ENCODE measurements around the gene CSF1R. TPM values are rescaled to one million over a fixed set of nuclear protein-coding genes. Genes with fewer than 3 reads are reported as not detected.

The CSF1R gene
- polyA plus RNA-seq, 1 of the 3 experiments (the other 2 are of a cell fraction), result 0.25 TPM

DNA sequence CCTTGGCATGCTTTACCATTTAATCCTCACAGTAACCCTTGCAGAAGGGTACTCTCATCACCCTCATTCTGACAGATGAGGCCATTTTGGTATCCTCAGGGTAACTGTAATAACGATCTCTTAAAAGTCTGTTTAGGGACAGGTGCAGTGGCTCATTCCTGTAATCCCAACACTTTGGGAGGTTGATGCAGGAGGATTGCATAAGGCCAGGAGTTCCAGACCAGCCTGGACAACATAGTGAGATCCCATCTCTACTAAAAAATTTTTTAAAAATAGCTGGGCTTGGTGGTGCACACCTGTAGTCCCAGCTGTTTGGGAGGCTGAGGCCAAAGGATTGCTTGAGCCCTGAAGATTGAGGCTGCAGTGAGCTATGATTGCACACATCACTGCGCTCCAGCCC, 31.8 kb downstream of the CSF1R start:
- POLR2A ChIA-PET, result no interaction called here
- 93% methylated on average over 2 of the region's 2 CpGs for WGBS (ENCODE audit: low lambda C conversion rate)

More for the DNA sequence above, 31.8 kb downstream of the CSF1R start:
- H3K36me3 ChIP-seq (replicated peaks in 1 of 2; ENCODE audit: control insufficient read depth in 1 of 2, insufficient read depth in 2 of 2, low read length in 1 of 2), result peaks cover 30 to 55% of the 10 kb centered on the region in 2 experiments
- H2AFZ ChIP-seq (ENCODE audit: low read depth), result no peak overlapping the region
- peaks cover 6% of the 10 kb centered on the region for H3F3A ChIP-seq (replicated peaks; ENCODE audit: insufficient read depth)
- no peak for DNase-seq
- H3K4me3 ChIP-seq (ENCODE audit: low read depth in 2 of 2, low read length in 1 of 2), result no peak overlapping the region
- no peak overlapping the region for H3K4me2 ChIP-seq
- CTCF ChIA-PET, result no interaction called here
- H3K9me2 ChIP-seq, result no peaks in the 10 kb centered on the region
- no peaks in the 10 kb centered on the region for H3K27me3 ChIP-seq (ENCODE audit: insufficient read depth)
- TF ChIP-seq SMC3 (IDR thresholded peaks at IDR 0.05; ENCODE audit: low read depth, low read length) (no peak), RCOR1 (IDR thresholded peaks at IDR 0.05; ENCODE audit: low read length) (no peak), POLR2AphosphoS5 (IDR thresholded peaks at IDR 0.05; ENCODE audit: low read depth, low read length) (no peak), MXI1 (IDR thresholded peaks at IDR 0.05; ENCODE audit: low read depth, low read length) (no peak), FOSL2 (IDR thresholded peaks at IDR 0.05; ENCODE audit: borderline replicate concordance, low read depth) (no peak), GABPA (IDR thresholded peaks at IDR 0.05; ENCODE audit: low read depth) (no peak), TCF12 (IDR thresholded peaks at IDR 0.05) (no peak), RAD21 (IDR thresholded peaks at IDR 0.05; ENCODE audit: low read length) (no peak)
- TF ChIP-seq, protein P1, sequence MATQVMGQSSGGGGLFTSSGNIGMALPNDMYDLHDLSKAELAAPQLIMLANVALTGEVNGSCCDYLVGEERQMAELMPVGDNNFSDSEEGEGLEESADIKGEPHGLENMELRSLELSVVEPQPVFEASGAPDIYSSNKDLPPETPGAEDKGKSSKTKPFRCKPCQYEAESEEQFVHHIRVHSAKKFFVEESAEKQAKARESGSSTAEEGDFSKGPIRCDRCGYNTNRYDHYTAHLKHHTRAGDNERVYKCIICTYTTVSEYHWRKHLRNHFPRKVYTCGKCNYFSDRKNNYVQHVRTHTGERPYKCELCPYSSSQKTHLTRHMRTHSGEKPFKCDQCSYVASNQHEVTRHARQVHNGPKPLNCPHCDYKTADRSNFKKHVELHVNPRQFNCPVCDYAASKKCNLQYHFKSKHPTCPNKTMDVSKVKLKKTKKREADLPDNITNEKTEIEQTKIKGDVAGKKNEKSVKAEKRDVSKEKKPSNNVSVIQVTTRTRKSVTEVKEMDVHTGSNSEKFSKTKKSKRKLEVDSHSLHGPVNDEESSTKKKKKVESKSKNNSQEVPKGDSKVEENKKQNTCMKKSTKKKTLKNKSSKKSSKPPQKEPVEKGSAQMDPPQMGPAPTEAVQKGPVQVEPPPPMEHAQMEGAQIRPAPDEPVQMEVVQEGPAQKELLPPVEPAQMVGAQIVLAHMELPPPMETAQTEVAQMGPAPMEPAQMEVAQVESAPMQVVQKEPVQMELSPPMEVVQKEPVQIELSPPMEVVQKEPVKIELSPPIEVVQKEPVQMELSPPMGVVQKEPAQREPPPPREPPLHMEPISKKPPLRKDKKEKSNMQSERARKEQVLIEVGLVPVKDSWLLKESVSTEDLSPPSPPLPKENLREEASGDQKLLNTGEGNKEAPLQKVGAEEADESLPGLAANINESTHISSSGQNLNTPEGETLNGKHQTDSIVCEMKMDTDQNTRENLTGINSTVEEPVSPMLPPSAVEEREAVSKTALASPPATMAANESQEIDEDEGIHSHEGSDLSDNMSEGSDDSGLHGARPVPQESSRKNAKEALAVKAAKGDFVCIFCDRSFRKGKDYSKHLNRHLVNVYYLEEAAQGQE (IDR thresholded peaks at IDR 0.05; ENCODE audit: low read depth, low read length), result no peak
- TF ChIP-seq, protein P2, sequence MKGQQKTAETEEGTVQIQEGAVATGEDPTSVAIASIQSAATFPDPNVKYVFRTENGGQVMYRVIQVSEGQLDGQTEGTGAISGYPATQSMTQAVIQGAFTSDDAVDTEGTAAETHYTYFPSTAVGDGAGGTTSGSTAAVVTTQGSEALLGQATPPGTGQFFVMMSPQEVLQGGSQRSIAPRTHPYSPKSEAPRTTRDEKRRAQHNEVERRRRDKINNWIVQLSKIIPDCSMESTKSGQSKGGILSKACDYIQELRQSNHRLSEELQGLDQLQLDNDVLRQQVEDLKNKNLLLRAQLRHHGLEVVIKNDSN (IDR thresholded peaks at IDR 0.05; ENCODE audit: borderline replicate concordance, low read depth), result no peak
- TF ChIP-seq, protein P3, sequence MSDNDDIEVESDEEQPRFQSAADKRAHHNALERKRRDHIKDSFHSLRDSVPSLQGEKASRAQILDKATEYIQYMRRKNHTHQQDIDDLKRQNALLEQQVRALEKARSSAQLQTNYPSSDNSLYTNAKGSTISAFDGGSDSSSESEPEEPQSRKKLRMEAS (IDR thresholded peaks at IDR 0.05; ENCODE audit: low read depth), result no peak
- TF ChIP-seq, protein P4, sequence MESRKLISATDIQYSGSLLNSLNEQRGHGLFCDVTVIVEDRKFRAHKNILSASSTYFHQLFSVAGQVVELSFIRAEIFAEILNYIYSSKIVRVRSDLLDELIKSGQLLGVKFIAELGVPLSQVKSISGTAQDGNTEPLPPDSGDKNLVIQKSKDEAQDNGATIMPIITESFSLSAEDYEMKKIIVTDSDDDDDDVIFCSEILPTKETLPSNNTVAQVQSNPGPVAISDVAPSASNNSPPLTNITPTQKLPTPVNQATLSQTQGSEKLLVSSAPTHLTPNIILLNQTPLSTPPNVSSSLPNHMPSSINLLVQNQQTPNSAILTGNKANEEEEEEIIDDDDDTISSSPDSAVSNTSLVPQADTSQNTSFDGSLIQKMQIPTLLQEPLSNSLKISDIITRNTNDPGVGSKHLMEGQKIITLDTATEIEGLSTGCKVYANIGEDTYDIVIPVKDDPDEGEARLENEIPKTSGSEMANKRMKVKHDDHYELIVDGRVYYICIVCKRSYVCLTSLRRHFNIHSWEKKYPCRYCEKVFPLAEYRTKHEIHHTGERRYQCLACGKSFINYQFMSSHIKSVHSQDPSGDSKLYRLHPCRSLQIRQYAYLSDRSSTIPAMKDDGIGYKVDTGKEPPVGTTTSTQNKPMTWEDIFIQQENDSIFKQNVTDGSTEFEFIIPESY (IDR thresholded peaks at IDR 0.05; ENCODE audit: borderline replicate concordance, low read depth), result no peak
- TF ChIP-seq, protein P5, sequence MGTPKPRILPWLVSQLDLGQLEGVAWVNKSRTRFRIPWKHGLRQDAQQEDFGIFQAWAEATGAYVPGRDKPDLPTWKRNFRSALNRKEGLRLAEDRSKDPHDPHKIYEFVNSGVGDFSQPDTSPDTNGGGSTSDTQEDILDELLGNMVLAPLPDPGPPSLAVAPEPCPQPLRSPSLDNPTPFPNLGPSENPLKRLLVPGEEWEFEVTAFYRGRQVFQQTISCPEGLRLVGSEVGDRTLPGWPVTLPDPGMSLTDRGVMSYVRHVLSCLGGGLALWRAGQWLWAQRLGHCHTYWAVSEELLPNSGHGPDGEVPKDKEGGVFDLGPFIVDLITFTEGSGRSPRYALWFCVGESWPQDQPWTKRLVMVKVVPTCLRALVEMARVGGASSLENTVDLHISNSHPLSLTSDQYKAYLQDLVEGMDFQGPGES (IDR thresholded peaks at IDR 0.05; ENCODE audit: low read depth, low read length), result no peak
- TF ChIP-seq, protein P6, sequence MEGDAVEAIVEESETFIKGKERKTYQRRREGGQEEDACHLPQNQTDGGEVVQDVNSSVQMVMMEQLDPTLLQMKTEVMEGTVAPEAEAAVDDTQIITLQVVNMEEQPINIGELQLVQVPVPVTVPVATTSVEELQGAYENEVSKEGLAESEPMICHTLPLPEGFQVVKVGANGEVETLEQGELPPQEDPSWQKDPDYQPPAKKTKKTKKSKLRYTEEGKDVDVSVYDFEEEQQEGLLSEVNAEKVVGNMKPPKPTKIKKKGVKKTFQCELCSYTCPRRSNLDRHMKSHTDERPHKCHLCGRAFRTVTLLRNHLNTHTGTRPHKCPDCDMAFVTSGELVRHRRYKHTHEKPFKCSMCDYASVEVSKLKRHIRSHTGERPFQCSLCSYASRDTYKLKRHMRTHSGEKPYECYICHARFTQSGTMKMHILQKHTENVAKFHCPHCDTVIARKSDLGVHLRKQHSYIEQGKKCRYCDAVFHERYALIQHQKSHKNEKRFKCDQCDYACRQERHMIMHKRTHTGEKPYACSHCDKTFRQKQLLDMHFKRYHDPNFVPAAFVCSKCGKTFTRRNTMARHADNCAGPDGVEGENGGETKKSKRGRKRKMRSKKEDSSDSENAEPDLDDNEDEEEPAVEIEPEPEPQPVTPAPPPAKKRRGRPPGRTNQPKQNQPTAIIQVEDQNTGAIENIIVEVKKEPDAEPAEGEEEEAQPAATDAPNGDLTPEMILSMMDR (IDR thresholded peaks at IDR 0.05), result no peak
- H3K79me2 ChIP-seq (ENCODE audit: insufficient read depth), result no peaks in the 10 kb centered on the region
- no peaks in the 10 kb centered on the region for H3K9me3 ChIP-seq
- peaks cover 4 to 20% of the 10 kb centered on the region in 2 experiments; a peak in 3 of 4 replicates for H3K4me1 ChIP-seq (ENCODE audit: control insufficient read depth in 1 of 2, insufficient read depth in 2 of 2, low read depth in 1 of 2, low read length in 1 of 2)
- H3K9ac ChIP-seq, result no peak overlapping the region
- no peaks in the 10 kb centered on the region for H4K20me1 ChIP-seq (ENCODE audit: insufficient read depth)
- no peak overlapping the region for H3K27ac ChIP-seq (ENCODE audit: low read depth in 2 of 2, low read length in 1 of 2)
